ENCODE measurements around the gene DNHD1. TPM values are rescaled to one million over a fixed set of nuclear protein-coding genes. Genes with fewer than 3 reads are reported as not detected.

Gene DNHD1
- total RNA-seq, 1 donor from 2014 or later = 17.3 TPM

DNA sequence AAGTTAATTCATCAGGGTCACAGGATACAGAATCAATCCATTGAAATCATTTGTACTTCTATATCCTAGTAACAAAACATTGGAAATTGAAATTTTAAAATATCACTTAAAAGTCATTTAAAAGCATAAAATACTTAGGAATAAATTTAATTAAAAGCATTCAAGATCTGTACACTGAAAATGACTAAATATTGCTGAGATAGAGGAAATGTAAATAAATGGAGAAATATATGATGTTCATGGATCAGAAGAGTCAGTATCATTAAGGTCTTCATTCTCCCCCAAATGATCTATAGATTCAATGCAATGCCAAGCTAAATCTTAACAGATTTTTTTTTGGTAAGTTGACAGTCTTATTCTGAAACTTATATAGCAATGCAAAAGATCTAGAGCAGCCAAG is 56.6 kb downstream of the DNHD1 start:
- Mint-ChIP-seq H3K9me3 (no peaks in the 10 kb centered on the region), H3K27me3 (ENCODE audit: low read depth) (no peaks in the 10 kb centered on the region), H3K36me3 (peaks cover 1% of the 10 kb centered on the region), H3K27ac (no peak overlapping the region), H3K4me1 (no peaks in the 10 kb centered on the region), H3K4me3 (no peak overlapping the region)
- no peak for DNase-seq (ENCODE audit: low spot score in 2 of 2, unreplicated experiment in 2 of 2)
- TF ChIP-seq, protein P1, sequence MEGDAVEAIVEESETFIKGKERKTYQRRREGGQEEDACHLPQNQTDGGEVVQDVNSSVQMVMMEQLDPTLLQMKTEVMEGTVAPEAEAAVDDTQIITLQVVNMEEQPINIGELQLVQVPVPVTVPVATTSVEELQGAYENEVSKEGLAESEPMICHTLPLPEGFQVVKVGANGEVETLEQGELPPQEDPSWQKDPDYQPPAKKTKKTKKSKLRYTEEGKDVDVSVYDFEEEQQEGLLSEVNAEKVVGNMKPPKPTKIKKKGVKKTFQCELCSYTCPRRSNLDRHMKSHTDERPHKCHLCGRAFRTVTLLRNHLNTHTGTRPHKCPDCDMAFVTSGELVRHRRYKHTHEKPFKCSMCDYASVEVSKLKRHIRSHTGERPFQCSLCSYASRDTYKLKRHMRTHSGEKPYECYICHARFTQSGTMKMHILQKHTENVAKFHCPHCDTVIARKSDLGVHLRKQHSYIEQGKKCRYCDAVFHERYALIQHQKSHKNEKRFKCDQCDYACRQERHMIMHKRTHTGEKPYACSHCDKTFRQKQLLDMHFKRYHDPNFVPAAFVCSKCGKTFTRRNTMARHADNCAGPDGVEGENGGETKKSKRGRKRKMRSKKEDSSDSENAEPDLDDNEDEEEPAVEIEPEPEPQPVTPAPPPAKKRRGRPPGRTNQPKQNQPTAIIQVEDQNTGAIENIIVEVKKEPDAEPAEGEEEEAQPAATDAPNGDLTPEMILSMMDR (IDR thresholded peaks at IDR 0.05; ENCODE audit: unreplicated experiment) = no peak

DNA sequence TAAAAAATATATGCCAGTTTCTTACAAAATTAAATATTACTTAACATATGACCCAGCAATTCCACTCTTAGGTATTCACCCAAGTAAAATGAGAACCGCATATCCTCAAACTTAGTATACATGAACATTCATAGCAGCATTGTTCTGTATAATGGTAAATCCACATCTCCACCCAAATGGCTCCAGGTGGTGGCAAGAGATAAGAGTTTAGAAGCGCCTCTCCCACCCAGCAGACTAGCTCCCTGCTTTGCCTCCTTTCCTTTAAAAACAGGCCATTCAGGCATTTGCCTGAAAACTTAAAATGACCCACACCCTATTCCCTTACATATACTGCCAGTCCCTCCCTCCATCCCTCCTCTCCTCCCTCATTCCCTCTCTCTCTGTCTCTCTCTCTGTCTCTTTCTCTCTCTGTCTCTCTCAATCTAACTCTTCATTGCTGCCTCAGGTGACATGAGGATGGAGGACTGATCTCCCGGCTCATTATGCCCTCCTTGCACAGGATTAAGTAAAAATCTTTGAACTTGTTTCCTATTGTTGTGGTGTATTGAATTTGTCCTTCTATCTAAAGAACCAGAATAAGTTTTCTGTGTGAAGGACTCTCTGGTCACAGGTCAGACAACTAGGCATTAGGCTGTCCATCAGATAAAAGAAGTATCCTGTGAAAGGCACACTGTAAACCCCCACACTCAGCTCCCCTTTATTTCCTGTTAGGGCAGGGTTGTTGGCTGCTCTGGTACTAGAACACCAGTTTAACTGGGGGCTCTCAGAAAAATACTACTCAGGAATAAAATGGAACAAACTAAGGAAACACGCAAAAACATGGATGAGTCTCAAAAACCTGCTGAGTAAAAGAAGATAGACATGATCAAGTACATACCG is 58.0 kb downstream of the DNHD1 start:
- DNase-seq (ENCODE audit: low spot score in 2 of 2, unreplicated experiment in 2 of 2) = no peak
- no peaks in the 10 kb centered on the region for H3K27me3 Mint-ChIP-seq (ENCODE audit: low read depth)
- peaks cover 1% of the 10 kb centered on the region for H3K36me3 Mint-ChIP-seq
- H3K9me3 Mint-ChIP-seq = no peaks in the 10 kb centered on the region
- TF ChIP-seq, protein P1 (IDR thresholded peaks at IDR 0.05; ENCODE audit: unreplicated experiment) = no peak
- H3K4me1 Mint-ChIP-seq = no peaks in the 10 kb centered on the region
- H3K27ac Mint-ChIP-seq = no peak overlapping the region
- no peak overlapping the region for H3K4me3 Mint-ChIP-seq

DNA sequence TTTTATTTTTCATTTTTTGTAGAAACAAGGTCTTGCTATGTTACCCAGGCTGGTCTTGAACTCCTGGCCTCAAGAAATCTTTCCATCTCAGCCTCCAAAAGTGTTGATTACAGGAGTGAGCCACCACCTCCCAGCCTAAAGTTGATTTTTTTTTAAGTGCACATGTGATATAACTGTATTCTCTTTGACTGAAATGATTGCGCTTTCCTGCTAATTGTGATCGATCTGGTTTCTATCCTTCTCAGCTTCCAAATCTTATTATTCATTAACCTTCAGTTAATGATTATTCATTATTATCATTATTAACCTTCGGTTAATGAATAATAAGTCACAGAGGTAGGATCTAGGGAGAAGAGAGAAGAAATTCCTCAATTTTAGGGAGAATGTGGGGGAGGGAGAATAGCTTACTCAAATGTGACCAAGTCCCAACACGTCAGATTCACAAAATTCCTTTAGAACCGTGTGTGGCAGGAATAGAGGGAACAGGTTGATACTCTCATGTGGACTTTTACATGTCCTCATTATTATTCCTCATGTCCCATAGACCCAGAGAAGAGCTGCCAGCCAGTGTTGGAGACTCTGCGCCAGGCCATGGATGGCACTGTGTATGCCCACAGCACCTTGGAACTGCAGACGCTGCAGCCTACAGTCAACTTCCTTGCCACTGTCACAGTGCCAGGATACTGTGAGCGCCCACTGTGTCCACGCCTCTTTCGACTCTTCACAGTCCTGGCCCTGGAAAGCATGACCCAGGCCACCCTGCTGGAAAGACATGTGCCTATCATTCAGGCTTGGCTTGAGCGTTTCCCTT is 59.3 kb downstream of the DNHD1 start:
- peaks cover 1% of the 10 kb centered on the region for H3K36me3 Mint-ChIP-seq

DNA sequence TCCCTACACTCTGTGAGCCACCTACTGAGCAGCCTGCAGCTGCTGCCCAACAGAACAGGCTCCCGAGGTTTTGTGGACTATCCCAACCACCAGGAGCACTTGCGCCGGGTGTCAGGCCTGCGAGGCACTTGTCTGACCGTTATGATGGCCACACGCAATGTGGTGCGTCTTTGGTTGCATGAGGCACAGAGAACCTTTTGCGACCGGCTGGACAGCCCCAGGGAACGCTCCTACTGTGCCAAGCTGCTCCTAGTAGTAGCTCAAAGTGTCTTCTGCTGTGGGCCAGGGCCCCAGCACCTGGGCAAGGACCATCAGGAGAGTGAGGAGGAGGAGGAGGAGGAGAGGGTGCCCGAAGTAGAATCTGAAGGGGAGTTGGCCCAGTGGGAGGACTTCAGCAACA is 60.0 kb downstream of the DNHD1 start:
- TF ChIP-seq, protein P1 (IDR thresholded peaks at IDR 0.05; ENCODE audit: unreplicated experiment) = no peak
- no peaks in the 10 kb centered on the region for H3K27me3 Mint-ChIP-seq (ENCODE audit: low read depth)
- peaks cover 1% of the 10 kb centered on the region for H3K36me3 Mint-ChIP-seq
- H3K27ac Mint-ChIP-seq = no peak overlapping the region
- DNase-seq (ENCODE audit: low spot score in 2 of 2, unreplicated experiment in 2 of 2) = no peak
- H3K4me1 Mint-ChIP-seq = no peaks in the 10 kb centered on the region
- no peaks in the 10 kb centered on the region for H3K9me3 Mint-ChIP-seq
- H3K4me3 Mint-ChIP-seq = no peak overlapping the region

More for the DNA sequence above, 59.3 kb downstream of the DNHD1 start:
- Mint-ChIP-seq H3K27me3 (ENCODE audit: low read depth) (no peaks in the 10 kb centered on the region), H3K4me3 (no peak overlapping the region), H3K9me3 (no peaks in the 10 kb centered on the region), H3K27ac (no peak overlapping the region), H3K4me1 (no peaks in the 10 kb centered on the region)
- no peak for DNase-seq (ENCODE audit: low spot score in 2 of 2, unreplicated experiment in 2 of 2)
- TF ChIP-seq, protein P1 (IDR thresholded peaks at IDR 0.05; ENCODE audit: unreplicated experiment) = no peak

DNA sequence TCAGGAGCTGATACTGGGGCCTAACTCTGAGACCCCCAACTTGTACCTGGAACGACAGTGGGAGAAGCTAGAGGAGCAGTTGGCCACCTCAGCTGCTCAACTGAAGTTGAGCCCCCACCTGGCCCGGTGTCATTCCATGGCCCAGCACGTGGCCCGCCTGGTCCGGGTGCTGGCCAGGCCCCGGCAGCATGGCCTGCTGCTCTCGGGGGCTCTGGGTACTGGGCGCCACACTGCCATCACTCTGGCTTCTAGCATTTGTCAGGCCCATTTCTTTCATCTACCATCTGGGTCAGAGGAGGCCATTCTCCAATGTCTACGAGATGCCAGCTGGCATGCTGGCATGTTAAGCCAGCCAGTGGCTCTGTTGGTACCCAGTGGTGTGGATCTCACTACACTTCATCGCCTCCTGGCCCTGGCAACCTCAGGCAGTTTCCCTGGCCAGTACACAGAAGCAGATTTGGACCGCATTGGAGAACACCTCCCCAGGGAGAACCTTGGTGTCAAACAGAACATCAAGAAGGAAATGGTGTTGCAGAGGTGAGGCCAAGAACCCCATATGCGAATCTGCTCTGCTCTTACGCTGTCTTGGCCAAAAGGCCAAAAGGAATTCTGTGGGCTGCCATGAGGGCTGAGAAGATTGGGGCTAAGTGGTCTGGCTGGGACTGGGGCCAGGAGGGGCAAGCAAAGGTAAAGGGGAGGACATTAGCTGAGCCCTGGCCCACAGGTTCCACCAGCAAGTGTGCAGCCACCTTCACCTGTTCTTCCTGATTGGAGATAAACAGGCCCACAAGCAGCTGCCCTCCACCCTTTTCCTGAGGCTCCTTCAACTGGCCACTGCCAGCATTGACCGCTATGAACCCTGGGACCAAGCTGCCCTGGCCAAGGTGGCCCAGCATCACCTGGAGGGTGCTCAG is 60.9 kb downstream of the DNHD1 start:
- no peak overlapping the region for H3K4me3 Mint-ChIP-seq
- H3K9me3 Mint-ChIP-seq = no peaks in the 10 kb centered on the region
- TF ChIP-seq, protein P1 (IDR thresholded peaks at IDR 0.05; ENCODE audit: unreplicated experiment) = no peak
- no peak overlapping the region for H3K27ac Mint-ChIP-seq
- peaks cover 1% of the 10 kb centered on the region for H3K36me3 Mint-ChIP-seq
- no peaks in the 10 kb centered on the region for H3K27me3 Mint-ChIP-seq (ENCODE audit: low read depth)
- H3K4me1 Mint-ChIP-seq = no peaks in the 10 kb centered on the region
- no peak for DNase-seq (ENCODE audit: low spot score in 2 of 2, unreplicated experiment in 2 of 2)
